Psoas muscle (tissue), 8 donors: ENCODE results near the gene WDR7. TPM values are rescaled to one million over a fixed set of nuclear protein-coding genes. Genes with fewer than 3 reads are reported as not detected.

Experiments used
- ATAC-seq, 4 donors: fragments of 200-7000 bp; cut with Tn5 transposase; one replicate each; pipeline ENCODE4 v1.9.1; 2020; ENCODE audit warnings: moderate library complexity in 3 of 4, mild to moderate bottlenecking in 2 of 4
- DNase-seq, 2 donors: peaks; one replicate each; pipeline ENCODE4 v3.0.0-alpha.2; 2020
- H3K27ac ChIP-seq: fragments of 200-600 bp; one replicate; pipeline ENCODE4 v1.8.0; 2022
- H3K27me3 ChIP-seq, 3 donors: fragments of 200-600 bp in 1 of 3; one replicate each; pipeline versions ENCODE4 v1.6.1 to v1.8.0; 2013 to 2022; ENCODE audit warnings: low read length in 2 of 3, mild to moderate bottlenecking in 2 of 3, moderate library complexity in 1 of 3; ENCODE audit not compliant: insufficient read depth in 3 of 3
- H3K36me3 ChIP-seq, 2 donors: fragments of 200-600 bp in 1 of 2; one replicate each; pipeline versions ENCODE4 v1.6.1 to v1.8.0; 2013 to 2022; ENCODE audit warnings: low read depth in 1 of 2, mild to moderate bottlenecking in 1 of 2, moderate library complexity in 1 of 2; ENCODE audit not compliant: insufficient read depth in 1 of 2
- H3K4me1 ChIP-seq: fragments of 200-600 bp; one replicate; pipeline ENCODE4 v1.8.0; 2022
- H3K4me3 ChIP-seq: fragments of 200-600 bp; one replicate; pipeline ENCODE4 v1.8.0; 2022; ENCODE audit warnings: mild to moderate bottlenecking
- H3K9me3 ChIP-seq: fragments of 200-600 bp; one replicate; pipeline ENCODE4 v1.8.0; 2022
- CTCF ChIP-seq: fragments of 200-600 bp; IDR thresholded peaks from one replicate; pipeline ENCODE4 v1.8.0; 2022; ENCODE audit warnings: antibody characterized with exemption
- WGBS, 3 donors: extraction: QIAGEN DNeasy Blood & Tissue Kit; methylation state at CpG; one replicate each; pipeline versions ENCODE4 v1.1.6 to v1.1.7; 2013; 5-methylcytosine and 5-hydroxymethylcytosine counted together
- intact Hi-C, 2 donors: fragments of 100-400 bp; cut with DNase I; formaldehyde crosslinking; loops; one replicate each; pipeline versions ENCODE4 v1.11.0 to v1.14.2; 2022
- long read RNA-seq, 2 donors: library from polyadenylated mRNA; unstranded; transcript quantifications; one replicate each; pipeline ENCODE4 v2.0.0, GENCODE V29; 2021
- polyA plus RNA-seq, 3 donors: library from polyadenylated mRNA; stranded (reverse); fragments of 200-250 nt; gene quantifications; one replicate each; pipeline ENCODE4 v1.2.3, GENCODE V29; 2013
- total RNA-seq, 4 donors: library from RNA; stranded (reverse); fragmentation: NEBNext Ultra II Directional in 2 of 4; extraction: Animal tissue kit (Norgen Biotek cat#: 25700) in 2 of 4; gene quantifications; one replicate each; pipeline versions ENCODE4 v1.2.1 to v1.2.4, GENCODE V29; 2021 to 2023
- donor health status: healthy with polysubstance abuse.
- donor health status: DM: no; HTN: no; CAD: no; lungs with moderate emphysema.
- donor health status: Bipolar disorder and iron deficiency.
- donor health status: healthy.
- donor health status: DM: yes; HTN: yes; CAD: no.
- donor health status: DM: no; HTN: no; CAD: no.
- donor health status: DM: no; HTN: no; CAD: no.
- donor health status: DM: yes; HTN: yes; CAD: no.

Gene WDR7
- total RNA-seq (10 to 100 TPM; 15.5 to 24.4 (median 21.6) TPM), polyA plus RNA-seq (10 to 100 TPM in 1 of 3 donors, 1 to 10 TPM in 2; 2.6 to 14.5 (median 4.7) TPM)
- long read RNA-seq, donor 1, partial matches to known transcripts: 5 of 6 reads
- long read RNA-seq, donor 1, other reads (novel, unspliced or antisense): 1 of 6 reads
- long read RNA-seq, donor 2, full-length matches to known transcripts: 1 of 10 reads
- long read RNA-seq, donor 2, partial matches to known transcripts: 6 of 10 reads
- long read RNA-seq, donor 2, other reads (novel, unspliced or antisense): 3 of 10 reads

- intact Hi-C loops: no loop called here
- peak within 1 kb of the TSS; percentile 76 for H3K4me3 ChIP-seq
- ATAC-seq (peak; percentile 98 to 99 (median 98)), DNase-seq (peak; percentile 97 to 98)
- 0 to 1% (median 0%) methylated on average over 45 to 47 of the region's 47 CpGs for WGBS, 3 donors
- peaks cover 16% of the 10 kb centered on the region for H3K4me1 ChIP-seq
- H3K9me3 ChIP-seq: no peaks in the 10 kb centered on the region
- TF ChIP-seq CTCF: no peak
- H3K36me3 ChIP-seq: no peaks in the 10 kb centered on the region
- peak within 1 kb of the TSS; percentile 81 for H3K27ac ChIP-seq
- no peaks in the 10 kb centered on the region for H3K27me3 ChIP-seq
Measured at GRCh38 chr18:56650944-56651770, at the start of gene WDR7. Gene WDR7, plus strand, starts transcription at chr18:56651359. Its CDS starts 21,157 bp downstream, at chr18:56672516.

GRCh38 chr18:56606618-56607017, 44.5 kb upstream of the WDR7 start:
- TF ChIP-seq CTCF: no peak
- intact Hi-C loops: no loop called here
- no peak for ATAC-seq
- Histone ChIP-seq H3K4me1 (no peaks in the 10 kb centered on the region), H3K9me3 (no peaks in the 10 kb centered on the region), H3K27me3 (no peaks in the 10 kb centered on the region), H3K4me3 (no peak overlapping the region), H3K36me3 (peaks cover 5 to 95% of the 10 kb centered on the region in 2 donors), H3K27ac (no peak overlapping the region)
- WGBS, 3 donors: 93 to 95% (median 93%) methylated on average over 2 of the region's 2 CpGs
- DNase-seq: no peak

GRCh38 chr18:56615738-56616520, 35.2 kb upstream of the WDR7 start:
- Histone ChIP-seq H3K4me1 (no peaks in the 10 kb centered on the region), H3K36me3 (peaks cover 9 to 98% of the 10 kb centered on the region in 2 donors), H3K27me3 (no peaks in the 10 kb centered on the region), H3K9me3 (no peaks in the 10 kb centered on the region), H3K27ac (no peak overlapping the region), H3K4me3 (no peak overlapping the region)
- 80 to 85% (median 82%) methylated on average over 7 of the region's 7 CpGs for WGBS, 3 donors
- ATAC-seq (peak in 1 of 4 donors; percentile 52), DNase-seq (no peak)
- TF ChIP-seq CTCF: no peak
- intact Hi-C loops: no loop called here

- no peak for TF ChIP-seq CTCF
- DNase-seq (no peak), ATAC-seq (no peak)
- Histone ChIP-seq H3K36me3 (peaks cover 0 to 37% of the 10 kb centered on the region in 2 donors), H3K4me1 (peaks cover 47% of the 10 kb centered on the region), H3K27me3 (no peaks in the 10 kb centered on the region), H3K27ac (no peak overlapping the region), H3K4me3 (no peak overlapping the region), H3K9me3 (no peaks in the 10 kb centered on the region)
- WGBS, 3 donors: 79 to 87% (median 82%) methylated on average over 2 of the region's 2 CpGs
- intact Hi-C loops: no loop called here
Measured at GRCh38 chr18:56627991-56628390, 23.2 kb upstream of the WDR7 start.
